Calu3 (cell line): ENCODE data around the gene TBCA. TPM values are rescaled to one million over a fixed set of nuclear protein-coding genes. Genes with fewer than 3 reads are reported as not detected.

Experiments used
- BruUV-seq: library from RNA; stranded (reverse); fragments of 400-500 nt; replicated peaks from 2 replicates; lab custom pipeline; 2021; lab: Mats Ljungman, UMichigan
- CTCF ChIA-PET: fragments of 300-600 bp; sonication (Branson Sonifier 250); formaldehyde crosslinking; loops from one replicate; lab custom pipeline; 2022; ENCODE audit warnings: antibody characterized with exemption; lab: Charles Lee
- DNase-seq: peaks from one replicate; pipeline ENCODE4 v3.0.0; 2022
- H3K27ac Mint-ChIP-seq: one replicate; pipeline ENCODE4 v1.8.0; 2022; ENCODE audit warnings: mixed read lengths; ENCODE audit not compliant: unreplicated experiment
- H3K27me3 Mint-ChIP-seq: one replicate; pipeline ENCODE4 v1.8.0; 2022; ENCODE audit warnings: mixed read lengths; ENCODE audit not compliant: unreplicated experiment
- H3K36me3 Mint-ChIP-seq: one replicate; pipeline ENCODE4 v1.8.0; 2022; ENCODE audit warnings: mild to moderate bottlenecking, moderate library complexity, mixed read lengths; ENCODE audit not compliant: insufficient read depth, unreplicated experiment
- H3K4me1 Mint-ChIP-seq: one replicate; pipeline ENCODE4 v1.8.0; 2022; ENCODE audit warnings: mild to moderate bottlenecking, low read depth, mixed read lengths; ENCODE audit not compliant: unreplicated experiment
- H3K4me3 Mint-ChIP-seq: one replicate; pipeline ENCODE4 v1.8.0; 2022; ENCODE audit warnings: mild to moderate bottlenecking, low read depth, moderate library complexity, mixed read lengths; ENCODE audit not compliant: unreplicated experiment
- H3K9me3 Mint-ChIP-seq: one replicate; pipeline ENCODE4 v1.8.0; 2022; ENCODE audit warnings: low read depth, mixed read lengths; ENCODE audit not compliant: unreplicated experiment
- intact Hi-C: fragments of 100-400 bp; cut with micrococcal nuclease; formaldehyde crosslinking; loops from one replicate; pipeline ENCODE4 v1.10.0; 2022; ENCODE audit not compliant: unreplicated experiment
- total RNA-seq: library from RNA; stranded (reverse); gene quantifications from 2 replicates; pipeline ENCODE4 v1.2.3, GENCODE V29; 2022
- TF ChIP-seq, protein P1 (sequence below): fragments of 200-600 bp; IDR thresholded peaks from one replicate; pipeline ENCODE4 v1.8.0; 2022; ENCODE audit warnings: antibody characterized with exemption; ENCODE audit not compliant: unreplicated experiment

Gene TBCA
- total RNA-seq, 1 experiment from 2014 or later: 310 TPM

DNA sequence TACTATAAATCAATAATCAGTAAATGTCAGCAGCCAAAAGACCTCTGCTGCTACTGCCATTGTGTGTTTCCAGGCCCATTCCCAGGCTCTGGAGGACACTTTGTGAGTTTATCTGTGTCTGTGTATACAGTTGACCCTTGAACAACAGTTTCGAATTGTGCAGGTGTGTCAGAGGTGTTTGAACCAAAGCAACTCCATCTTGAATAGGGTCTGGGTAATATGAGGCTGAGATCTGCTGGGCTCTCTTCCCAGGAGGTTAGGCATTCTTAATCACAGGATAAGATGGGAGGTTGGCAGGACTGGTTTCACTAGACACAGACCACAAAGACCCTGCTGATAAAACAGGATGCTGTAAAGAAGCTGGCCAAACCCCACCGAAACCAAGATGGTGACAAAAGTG, 2.3 kb upstream of the TBCA start:
- BruUV-seq: no TSS peak
- peaks cover 40% of the 10 kb centered on the region for H3K36me3 Mint-ChIP-seq
- peaks cover 43% of the 10 kb centered on the region for H3K4me1 Mint-ChIP-seq
- TF ChIP-seq, protein P1, sequence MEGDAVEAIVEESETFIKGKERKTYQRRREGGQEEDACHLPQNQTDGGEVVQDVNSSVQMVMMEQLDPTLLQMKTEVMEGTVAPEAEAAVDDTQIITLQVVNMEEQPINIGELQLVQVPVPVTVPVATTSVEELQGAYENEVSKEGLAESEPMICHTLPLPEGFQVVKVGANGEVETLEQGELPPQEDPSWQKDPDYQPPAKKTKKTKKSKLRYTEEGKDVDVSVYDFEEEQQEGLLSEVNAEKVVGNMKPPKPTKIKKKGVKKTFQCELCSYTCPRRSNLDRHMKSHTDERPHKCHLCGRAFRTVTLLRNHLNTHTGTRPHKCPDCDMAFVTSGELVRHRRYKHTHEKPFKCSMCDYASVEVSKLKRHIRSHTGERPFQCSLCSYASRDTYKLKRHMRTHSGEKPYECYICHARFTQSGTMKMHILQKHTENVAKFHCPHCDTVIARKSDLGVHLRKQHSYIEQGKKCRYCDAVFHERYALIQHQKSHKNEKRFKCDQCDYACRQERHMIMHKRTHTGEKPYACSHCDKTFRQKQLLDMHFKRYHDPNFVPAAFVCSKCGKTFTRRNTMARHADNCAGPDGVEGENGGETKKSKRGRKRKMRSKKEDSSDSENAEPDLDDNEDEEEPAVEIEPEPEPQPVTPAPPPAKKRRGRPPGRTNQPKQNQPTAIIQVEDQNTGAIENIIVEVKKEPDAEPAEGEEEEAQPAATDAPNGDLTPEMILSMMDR: no peak
- H3K27ac Mint-ChIP-seq: no peak overlapping the region
- CTCF ChIA-PET: no interaction called here
- no peaks in the 10 kb centered on the region for H3K9me3 Mint-ChIP-seq
- DNase-seq: no peak
- peaks cover 8% of the 10 kb centered on the region for H3K27me3 Mint-ChIP-seq
- intact Hi-C loops: no loop called here
- no peak overlapping the region for H3K4me3 Mint-ChIP-seq

DNA sequence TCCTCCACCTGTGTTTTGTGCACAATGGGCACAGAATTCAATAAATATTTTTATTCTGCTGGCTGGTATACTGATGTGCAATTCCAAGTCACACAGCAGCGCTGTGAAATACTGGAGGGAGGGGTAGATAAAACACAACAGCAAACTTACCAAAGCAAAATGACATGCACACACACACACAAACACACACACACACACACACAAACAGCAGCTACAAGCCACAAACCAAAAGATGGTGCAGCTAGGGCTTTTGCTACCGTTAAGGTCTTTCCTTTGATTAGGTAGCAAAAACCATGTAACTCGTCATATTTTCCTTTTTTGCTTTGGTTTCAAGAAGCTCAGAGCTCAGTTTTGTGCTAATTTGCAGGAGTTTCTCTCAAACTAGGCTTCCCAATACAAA, 1.8 kb upstream of the TBCA start:
- no peak for DNase-seq
- BruUV-seq: no TSS peak
- Mint-ChIP-seq H3K9me3 (no peaks in the 10 kb centered on the region), H3K4me3 (peak overlapping the region; percentile 60), H3K4me1 (peaks cover 43% of the 10 kb centered on the region), H3K27ac (peak overlapping the region; percentile 68), H3K27me3 (peaks cover 4% of the 10 kb centered on the region), H3K36me3 (peaks cover 42% of the 10 kb centered on the region)
- TF ChIP-seq, protein P1: no peak
- CTCF ChIA-PET: no interaction called here
- intact Hi-C loops: no loop called here

DNA sequence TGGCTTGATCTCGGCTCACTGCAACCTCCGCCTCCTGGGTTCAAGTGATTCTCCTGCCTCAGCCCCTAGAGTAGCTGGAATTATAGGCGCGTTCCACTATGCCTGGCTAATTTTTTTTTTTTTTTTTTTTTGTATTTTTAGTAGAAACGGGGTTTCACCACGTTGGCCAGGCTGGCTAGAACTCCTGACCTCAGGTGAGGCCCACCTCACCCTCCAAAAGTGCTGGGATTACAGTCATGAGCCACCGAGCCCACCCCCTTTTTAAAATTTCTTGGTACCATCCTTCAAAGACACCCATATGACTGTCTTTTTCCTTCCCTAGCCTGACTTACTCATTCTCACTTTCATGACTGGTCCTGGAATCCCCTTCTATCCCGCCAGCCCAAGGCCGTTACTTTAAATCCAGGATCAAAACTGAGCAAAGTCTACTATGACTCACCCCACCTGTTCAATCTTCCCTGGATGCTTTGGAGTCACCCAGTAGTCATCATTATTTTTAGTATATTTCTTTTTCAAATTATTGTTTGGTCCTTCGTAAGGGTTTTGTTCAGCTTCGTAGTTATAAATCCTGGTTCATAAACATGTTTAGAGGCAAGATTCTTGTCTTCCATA, 1.2 kb upstream of the TBCA start:
- intact Hi-C loops: no loop called here
- peaks cover 42% of the 10 kb centered on the region for H3K36me3 Mint-ChIP-seq

DNA sequence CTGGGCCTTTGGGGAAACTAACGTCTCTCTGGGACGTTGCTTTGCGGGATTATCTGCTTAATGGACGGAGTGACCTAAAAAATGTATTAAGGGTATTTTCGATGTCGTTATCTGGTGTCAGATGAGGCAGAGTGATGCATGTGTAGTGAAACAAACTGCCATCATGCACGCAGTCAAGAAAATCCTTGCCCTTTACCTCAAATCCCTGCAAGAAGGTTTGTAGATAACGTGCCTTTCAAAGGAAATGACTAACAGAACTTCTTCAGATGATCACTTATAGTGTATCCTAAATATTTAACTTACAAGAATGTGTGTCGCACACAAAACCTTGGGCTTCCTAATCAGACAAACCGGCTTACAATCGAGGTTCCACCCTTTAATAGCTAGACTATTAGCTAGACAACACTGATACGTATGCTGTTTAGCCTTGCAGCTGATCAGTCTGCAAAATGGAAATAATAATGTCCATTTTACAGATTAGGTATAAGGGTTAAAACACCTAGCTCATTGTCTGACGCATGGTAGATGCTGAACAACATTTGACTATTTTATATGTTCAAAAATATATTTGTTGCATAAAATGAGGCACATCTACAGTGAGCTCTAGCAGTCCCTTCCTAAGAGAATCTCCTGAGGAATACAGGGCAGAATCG, 541 bp upstream of the TBCA start:
- CTCF ChIA-PET: no interaction called here
- intact Hi-C loops: no loop called here
- Mint-ChIP-seq H3K27ac (peak overlapping the region; percentile 93), H3K4me1 (peaks cover 49% of the 10 kb centered on the region), H3K36me3 (peaks cover 43% of the 10 kb centered on the region), H3K9me3 (peaks cover 2% of the 10 kb centered on the region), H3K27me3 (no peaks in the 10 kb centered on the region), H3K4me3 (peak overlapping the region; percentile 99)
- no peak for DNase-seq
- TF ChIP-seq, protein P1: no peak
- TSS peak; percentile 88 for BruUV-seq

More for the DNA sequence above, 1.2 kb upstream of the TBCA start:
- Mint-ChIP-seq H3K9me3 (no peaks in the 10 kb centered on the region), H3K4me3 (peak overlapping the region; percentile 60), H3K27ac (peak overlapping the region; percentile 68), H3K4me1 (peaks cover 43% of the 10 kb centered on the region), H3K27me3 (no peaks in the 10 kb centered on the region)
- peak; percentile 35 for DNase-seq
- BruUV-seq: no TSS peak
- CTCF ChIA-PET: no interaction called here
- TF ChIP-seq, protein P1: no peak
